GM12873 (cell line): Measurements from ENCODE around the gene GPR137B.

Experiments
- CTCF ChIP-seq: IDR thresholded peaks from 2 replicates; pipeline ENCODE4 v1.5.1; 2012; ENCODE audit warnings: low read depth, mild to moderate bottlenecking, moderate library complexity, low read length, control low read depth; ENCODE audit not compliant: insufficient read depth; ENCODE audit errors: missing control alignments

The GPR137B gene

GRCh38 chr1:236142253-236143103, at the start of gene GPR137B:
Gene GPR137B (plus strand): TSS chr1:236142539. CDS start chr1:236142623, 84 bp downstream.
- no peak for TF ChIP-seq CTCF

GRCh38 chr1:236092899-236093298, 49.4 kb upstream of the GPR137B start:
- no peak for TF ChIP-seq CTCF

- no peak for TF ChIP-seq CTCF
These were observed 46.4 kb upstream of the GPR137B start for GRCh38 chr1:236095705-236096520.

- no peak for TF ChIP-seq CTCF
These were observed 44.1 kb upstream of the GPR137B start for GRCh38 chr1:236098267-236098666.

GRCh38 chr1:236099355-236099974, 42.9 kb upstream of the GPR137B start:
- no peak for TF ChIP-seq CTCF

- no peak for TF ChIP-seq CTCF
These were observed 41.5 kb upstream of the GPR137B start for GRCh38 chr1:236100799-236101198.
